Measurements from ENCODE around the gene PDCD4.

GRCh38 chr10:110845192-110845755 is 26.5 kb upstream of the PDCD4 start:
- TF ChIP-seq, protein P1, sequence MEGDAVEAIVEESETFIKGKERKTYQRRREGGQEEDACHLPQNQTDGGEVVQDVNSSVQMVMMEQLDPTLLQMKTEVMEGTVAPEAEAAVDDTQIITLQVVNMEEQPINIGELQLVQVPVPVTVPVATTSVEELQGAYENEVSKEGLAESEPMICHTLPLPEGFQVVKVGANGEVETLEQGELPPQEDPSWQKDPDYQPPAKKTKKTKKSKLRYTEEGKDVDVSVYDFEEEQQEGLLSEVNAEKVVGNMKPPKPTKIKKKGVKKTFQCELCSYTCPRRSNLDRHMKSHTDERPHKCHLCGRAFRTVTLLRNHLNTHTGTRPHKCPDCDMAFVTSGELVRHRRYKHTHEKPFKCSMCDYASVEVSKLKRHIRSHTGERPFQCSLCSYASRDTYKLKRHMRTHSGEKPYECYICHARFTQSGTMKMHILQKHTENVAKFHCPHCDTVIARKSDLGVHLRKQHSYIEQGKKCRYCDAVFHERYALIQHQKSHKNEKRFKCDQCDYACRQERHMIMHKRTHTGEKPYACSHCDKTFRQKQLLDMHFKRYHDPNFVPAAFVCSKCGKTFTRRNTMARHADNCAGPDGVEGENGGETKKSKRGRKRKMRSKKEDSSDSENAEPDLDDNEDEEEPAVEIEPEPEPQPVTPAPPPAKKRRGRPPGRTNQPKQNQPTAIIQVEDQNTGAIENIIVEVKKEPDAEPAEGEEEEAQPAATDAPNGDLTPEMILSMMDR (conservative IDR thresholded peaks at IDR 0.05; ENCODE audit: low read depth, low read length), result no peak
- TF ChIP-seq USF2 (IDR thresholded peaks at IDR 0.05; ENCODE audit: low read depth, low read length) (no peak), POLR2A (IDR thresholded peaks at IDR 0.05; ENCODE audit: low read depth, low read length) (no peak), BHLHE40 (IDR thresholded peaks at IDR 0.05; ENCODE audit: low read depth, low read length) (no peak), RFX5 (IDR thresholded peaks at IDR 0.05; ENCODE audit: low read depth, low read length) (no peak), FOS (IDR thresholded peaks at IDR 0.05; ENCODE audit: low read depth, low read length) (no peak), MXI1 (IDR thresholded peaks at IDR 0.05; ENCODE audit: borderline replicate concordance, low read depth, low read length) (no peak), SMC3 (IDR thresholded peaks at IDR 0.05; ENCODE audit: low read depth, low read length) (no peak)
- TF ChIP-seq, protein P2, sequence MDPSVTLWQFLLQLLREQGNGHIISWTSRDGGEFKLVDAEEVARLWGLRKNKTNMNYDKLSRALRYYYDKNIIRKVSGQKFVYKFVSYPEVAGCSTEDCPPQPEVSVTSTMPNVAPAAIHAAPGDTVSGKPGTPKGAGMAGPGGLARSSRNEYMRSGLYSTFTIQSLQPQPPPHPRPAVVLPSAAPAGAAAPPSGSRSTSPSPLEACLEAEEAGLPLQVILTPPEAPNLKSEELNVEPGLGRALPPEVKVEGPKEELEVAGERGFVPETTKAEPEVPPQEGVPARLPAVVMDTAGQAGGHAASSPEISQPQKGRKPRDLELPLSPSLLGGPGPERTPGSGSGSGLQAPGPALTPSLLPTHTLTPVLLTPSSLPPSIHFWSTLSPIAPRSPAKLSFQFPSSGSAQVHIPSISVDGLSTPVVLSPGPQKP (IDR thresholded peaks at IDR 0.05; ENCODE audit: borderline replicate concordance, low read depth, low read length), result no peak

Measured in IMR-90 (cell line).